H9 (cell line): ENCODE measurements around the gene NLRP1. TPM values are rescaled to one million over a fixed set of nuclear protein-coding genes. Genes with fewer than 3 reads are reported as not detected.

ENCODE experiments used
- DNase-seq: peaks from one replicate; pipeline ENCODE4 v3.0.0-alpha.2; 2017
- H2AFZ ChIP-seq: one replicate; pipeline ENCODE4 v1.6.1; 2013; ENCODE audit warnings: mild to moderate bottlenecking, low read length, control low read depth, moderate library complexity
- H2AK5ac ChIP-seq: 2 replicates; pipeline ENCODE4 v1.6.1; 2013; ENCODE audit warnings: low read length, control low read depth, mixed read lengths; ENCODE audit not compliant: insufficient read length
- H2BK120ac ChIP-seq: one replicate; pipeline ENCODE4 v1.6.1; 2013; ENCODE audit warnings: low read depth, mild to moderate bottlenecking, low read length, control low read depth, inconsistent platforms; ENCODE audit not compliant: poor library complexity, severe bottlenecking
- H2BK12ac ChIP-seq: 2 replicates; pipeline ENCODE4 v1.6.1; 2013; ENCODE audit warnings: low read length, control low read depth, mixed read lengths, low read depth; ENCODE audit not compliant: insufficient read length
- H2BK15ac ChIP-seq: 2 replicates; pipeline ENCODE4 v1.6.1; 2013; ENCODE audit warnings: low read depth, low read length, control low read depth
- H2BK20ac ChIP-seq: one replicate; pipeline ENCODE4 v1.6.1; 2013; ENCODE audit warnings: low read depth, mild to moderate bottlenecking, low read length, control low read depth, inconsistent platforms; ENCODE audit not compliant: poor library complexity, severe bottlenecking
- H2BK5ac ChIP-seq: 2 replicates; pipeline ENCODE4 v1.6.1; 2013; ENCODE audit warnings: low read length, control low read depth, mixed read lengths; ENCODE audit not compliant: insufficient read length
- H3K14ac ChIP-seq: 2 replicates; pipeline ENCODE4 v1.6.1; 2013; ENCODE audit warnings: low read length, control low read depth; ENCODE audit not compliant: insufficient read depth
- H3K18ac ChIP-seq: 2 replicates; pipeline ENCODE4 v1.6.1; 2013; ENCODE audit warnings: low read depth, mild to moderate bottlenecking, mixed read lengths, low read length, control low read depth; ENCODE audit not compliant: insufficient read length
- H3K23ac ChIP-seq: 2 replicates; pipeline ENCODE4 v1.6.1; 2013; ENCODE audit warnings: low read length, control low read depth, mixed read lengths, low read depth; ENCODE audit not compliant: insufficient read length
- H3K23me2 ChIP-seq: 2 replicates; pipeline ENCODE4 v1.6.1; 2013; ENCODE audit warnings: low read depth, mild to moderate bottlenecking, mixed read lengths, low read length, control low read depth; ENCODE audit not compliant: insufficient read length, poor library complexity, severe bottlenecking
- H3K27ac ChIP-seq: 2 replicates; pipeline ENCODE4 v1.5.1; 2013; ENCODE audit warnings: low read length, control low read depth, mixed read lengths, low read depth; ENCODE audit not compliant: insufficient read length
- H3K27me3 ChIP-seq: 2 replicates; pipeline ENCODE4 v1.6.1; 2013; ENCODE audit warnings: low read length, control low read depth, inconsistent platforms; ENCODE audit not compliant: insufficient read depth
- H3K4ac ChIP-seq: 2 replicates; pipeline ENCODE4 v1.6.1; 2013; ENCODE audit warnings: low read depth, mild to moderate bottlenecking, control low read depth, inconsistent platforms, low read length, moderate library complexity
- H3K4me1 ChIP-seq: 2 replicates; pipeline ENCODE4 v1.6.1; 2013; ENCODE audit warnings: low read length, control low read depth, inconsistent platforms; ENCODE audit not compliant: insufficient read depth
- H3K4me2 ChIP-seq: 2 replicates; pipeline ENCODE4 v1.6.1; 2013; ENCODE audit warnings: low read length, control low read depth, mixed read lengths; ENCODE audit not compliant: insufficient read length, insufficient read depth
- H3K56ac ChIP-seq: 2 replicates; pipeline ENCODE4 v1.6.1; 2013; ENCODE audit warnings: low read depth, mild to moderate bottlenecking, mixed read lengths, low read length, control low read depth; ENCODE audit not compliant: insufficient read length
- H3K79me1 ChIP-seq: 2 replicates; pipeline ENCODE4 v1.6.1; 2013; ENCODE audit warnings: low read depth, mild to moderate bottlenecking, moderate library complexity, low read length, control low read depth, inconsistent platforms; ENCODE audit not compliant: insufficient read depth, poor library complexity, severe bottlenecking
- H3K79me2 ChIP-seq: 2 replicates; pipeline ENCODE4 v1.6.1; 2013; ENCODE audit warnings: low read length, control low read depth, inconsistent platforms; ENCODE audit not compliant: insufficient read depth
- H3K9ac ChIP-seq: 2 replicates; pipeline ENCODE4 v1.6.1; 2013; ENCODE audit warnings: low read length, control low read depth, mixed read lengths; ENCODE audit not compliant: insufficient read length; ENCODE audit errors: extremely low read depth
- H3K9me3 ChIP-seq: one replicate; pipeline ENCODE4 v1.6.1; 2013; ENCODE audit warnings: low read depth, low read length, inconsistent platforms; ENCODE audit not compliant: control insufficient read depth
- H3T11ph ChIP-seq: one replicate; pipeline ENCODE4 v1.6.1; 2013; ENCODE audit warnings: mild to moderate bottlenecking, low read length, control low read depth, inconsistent platforms
- H4K20me1 ChIP-seq: one replicate; pipeline ENCODE4 v1.6.1; 2013; ENCODE audit not compliant: control insufficient read depth, insufficient read length, insufficient read depth
- H4K5ac ChIP-seq: 2 replicates; pipeline ENCODE4 v1.6.1; 2013; ENCODE audit warnings: low read depth, mild to moderate bottlenecking, mixed read lengths, low read length, control low read depth; ENCODE audit not compliant: insufficient read length
- H4K8ac ChIP-seq: replicated peaks from 2 replicates; pipeline ENCODE4 v1.6.1; 2013; ENCODE audit warnings: low read length, control low read depth, mixed read lengths, low read depth; ENCODE audit not compliant: insufficient read length
- H4K91ac ChIP-seq: 2 replicates; pipeline ENCODE4 v1.6.1; 2013; ENCODE audit warnings: low read depth, mild to moderate bottlenecking, moderate library complexity, mixed read lengths, low read length, control low read depth; ENCODE audit not compliant: insufficient read length
- H3K27ac Mint-ChIP-seq, 3 experiments: 2 replicates in 2 of 3; 3 replicates in 1 of 3; pipeline ENCODE4 v1.8.0; 2020 to 2021; ENCODE audit warnings: mixed read lengths in 3 of 3, mild to moderate bottlenecking in 1 of 3, moderate library complexity in 1 of 3
- H3K27me3 Mint-ChIP-seq: 2 replicates; pipeline ENCODE4 v1.8.0; 2021; ENCODE audit warnings: low read depth, mild to moderate bottlenecking, moderate library complexity, mixed read lengths
- H3K36me3 Mint-ChIP-seq, 3 experiments: 2 replicates in 2 of 3; 3 replicates in 1 of 3; pipeline ENCODE4 v1.8.0; 2020 to 2021; ENCODE audit warnings: low read depth in 3 of 3, mixed read lengths in 3 of 3; ENCODE audit not compliant: insufficient read depth in 1 of 3
- H3K4me1 Mint-ChIP-seq, 2 experiments: 2 replicates each; pipeline ENCODE4 v1.8.0; 2020; ENCODE audit warnings: mixed read lengths in 2 of 2
- H3K4me3 Mint-ChIP-seq, 2 experiments: 2 replicates in 1 of 2; 3 replicates in 1 of 2; pipeline ENCODE4 v1.8.0; 2020 to 2021; ENCODE audit warnings: mild to moderate bottlenecking in 2 of 2, mixed read lengths in 2 of 2, moderate library complexity in 1 of 2
- H3K9me3 Mint-ChIP-seq, 2 experiments: 2 replicates in 1 of 2; 3 replicates in 1 of 2; pipeline ENCODE4 v1.8.0; 2020; ENCODE audit warnings: mild to moderate bottlenecking in 2 of 2, mixed read lengths in 2 of 2, moderate library complexity in 1 of 2
- CTCF ChIP-seq: fragments of 200-600 bp; sonication (generic); conservative IDR thresholded peaks from 3 replicates; pipeline ENCODE4 v1.8.0; 2021; ENCODE audit warnings: antibody characterized with exemption, mild to moderate bottlenecking
- WGBS: extraction: QIAGEN DNeasy Blood & Tissue Kit; methylation state at CpG from one replicate; pipeline ENCODE4 v1.1.7; 2013; ENCODE audit warnings: missing lambda C conversion rate, low lambda C conversion rate, mixed read lengths; ENCODE audit not compliant: insufficient read length; ENCODE audit errors: extremely low coverage; 5-methylcytosine and 5-hydroxymethylcytosine counted together
- total RNA-seq: library from RNA; stranded (reverse); gene quantifications from 2 replicates; pipeline ENCODE4 v1.2.1, GENCODE V29; 2021

NLRP1 gene
- total RNA-seq, 1 experiment from 2014 or later, result 12.1 TPM

GRCh38 chr17:5516060-5516792 lies 68.1 kb downstream of the NLRP1 start:
- H4K20me1 ChIP-seq, result no peaks in the 10 kb centered on the region
- H3K79me1 ChIP-seq, result no peaks in the 10 kb centered on the region
- no peak overlapping the region for H3K9ac ChIP-seq
- no peaks in the 10 kb centered on the region for H3K79me2 ChIP-seq
- no peak overlapping the region for H2AFZ ChIP-seq
- no peak overlapping the region for H3K27ac ChIP-seq
- H3K56ac ChIP-seq, result no peak overlapping the region
- no peak overlapping the region for H3T11ph ChIP-seq
- no peaks in the 10 kb centered on the region for H3K9me3 ChIP-seq
- H3K4me1 ChIP-seq, result no peaks in the 10 kb centered on the region
- no peak overlapping the region for H2BK15ac ChIP-seq
- no peak overlapping the region for H2BK12ac ChIP-seq
- TF ChIP-seq CTCF, result no peak
- no CpG with 5 or more reads among the region's 5 CpGs for WGBS
- no peak overlapping the region for H3K23ac ChIP-seq
- H2BK120ac ChIP-seq, result no peak overlapping the region
- H3K9me3 Mint-ChIP-seq, result no peaks in the 10 kb centered on the region
- H3K4ac ChIP-seq, result no peak overlapping the region
- no peak overlapping the region for H2AK5ac ChIP-seq
- no peak overlapping the region for H3K4me2 ChIP-seq
- H4K91ac ChIP-seq, result no peak overlapping the region
- no peaks in the 10 kb centered on the region for H3K23me2 ChIP-seq
- no peaks in the 10 kb centered on the region for H3K36me3 Mint-ChIP-seq
- H4K8ac ChIP-seq, result no peak overlapping the region
- H3K4me3 Mint-ChIP-seq, result no peak overlapping the region; a peak in 1 of 5 replicates
- H3K14ac ChIP-seq, result no peak overlapping the region
- H3K27me3 Mint-ChIP-seq, result peaks cover 20% of the 10 kb centered on the region
- no peak overlapping the region for H2BK20ac ChIP-seq
- no peak overlapping the region for H3K18ac ChIP-seq
- no peak overlapping the region for H3K27ac Mint-ChIP-seq
- no peak overlapping the region for H4K5ac ChIP-seq
- DNase-seq, result no peak
- H3K4me1 Mint-ChIP-seq, result peaks cover 4 to 5% of the 10 kb centered on the region in 2 experiments; a peak in 1 of 4 replicates
- H2BK5ac ChIP-seq, result no peak overlapping the region
- H3K27me3 ChIP-seq, result no peaks in the 10 kb centered on the region
